Renal pelvis (tissue), 4 donors: ENCODE results near the gene NAP1L1. TPM values are rescaled to one million over a fixed set of nuclear protein-coding genes. Genes with fewer than 3 reads are reported as not detected.
"Not testable (repeated sequence)": the region's sequence is repeated elsewhere in the genome, so short reads cannot be mapped to it uniquely, and the experiment has no call there.

Experiments
- DNase-seq: peaks from one replicate; pipeline ENCODE4 v3.0.0-alpha.2; 2013
- polyA plus RNA-seq, 3 donors: library from polyadenylated mRNA; unstranded; fragments of 120-200 nt; gene quantifications; one replicate each; pipeline ENCODE4 v1.2.1, GENCODE V29; 2013; ENCODE audit not compliant: insufficient read length in 3 of 3

The NAP1L1 gene
- polyA plus RNA-seq, 3 donors = 759 to 890 (median 810) TPM

DNA sequence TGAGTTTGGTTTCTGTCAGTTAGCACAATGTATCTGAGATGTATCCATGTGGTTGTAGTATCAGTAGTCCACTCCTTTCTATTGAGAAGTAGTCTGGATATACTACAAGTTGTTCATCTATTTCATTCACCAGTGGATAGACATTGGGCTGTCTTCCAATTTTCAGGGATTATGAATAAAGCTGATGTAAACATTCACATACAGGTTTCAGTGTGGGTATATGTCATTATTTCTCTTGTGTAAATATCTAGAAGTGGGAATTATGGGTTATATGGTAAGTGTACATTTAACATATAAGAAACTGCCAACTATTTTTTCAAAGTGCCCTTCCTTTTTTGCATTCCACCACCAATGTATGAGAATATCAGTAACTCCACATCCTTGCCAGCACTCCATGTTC, 88.8 kb downstream of the NAP1L1 start:
- no peak for DNase-seq

DNA sequence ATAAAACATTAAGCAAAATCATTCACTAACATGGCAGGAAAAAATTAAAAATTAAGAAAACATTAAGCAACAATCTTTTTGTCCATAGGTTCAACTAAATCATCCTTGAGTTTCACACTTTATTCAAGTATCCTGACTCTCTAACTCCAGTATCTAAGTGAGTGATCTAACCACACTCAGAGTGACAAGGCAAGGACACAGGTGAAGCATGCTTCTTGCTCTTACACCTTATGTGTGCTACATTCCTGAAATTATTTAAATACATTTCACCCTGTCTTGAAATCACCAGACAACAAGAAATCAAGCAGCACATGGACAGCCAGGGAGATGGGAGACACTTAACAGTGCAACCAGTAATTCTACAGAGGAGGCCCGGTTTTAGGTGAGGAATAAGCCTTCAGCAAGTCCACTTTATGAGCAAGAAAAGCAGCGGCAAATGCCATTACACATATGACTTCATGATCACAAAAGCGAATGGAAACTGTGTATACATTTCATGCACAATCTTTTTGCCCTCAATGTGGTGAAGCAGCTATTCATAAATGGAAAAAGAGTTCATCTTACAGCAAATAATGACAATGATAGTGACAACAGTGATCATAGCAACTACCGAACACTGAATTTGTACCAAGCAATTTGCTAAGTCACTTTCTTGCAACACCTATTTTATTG, 90.3 kb downstream of the NAP1L1 start:
- DNase-seq = no peak

DNA sequence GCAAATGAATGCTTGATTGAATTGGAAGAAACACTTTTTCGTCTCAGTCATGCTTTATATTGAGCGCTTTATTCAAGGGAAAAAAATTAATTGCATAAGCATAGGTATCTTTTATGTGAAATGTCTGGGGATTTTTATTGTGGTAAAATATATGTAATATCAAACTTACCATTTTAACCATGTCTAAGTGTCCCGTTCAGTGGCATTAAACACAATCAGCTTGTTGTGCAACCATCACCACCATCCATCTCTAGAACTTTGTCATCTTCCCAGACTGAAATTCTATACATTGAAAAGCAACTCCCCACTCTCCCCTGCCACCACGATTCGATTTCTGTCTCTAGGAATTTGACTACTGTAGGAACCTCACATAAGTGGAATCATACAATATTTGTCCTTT, 92.7 kb downstream of the NAP1L1 start:
- DNase-seq = no peak

DNA sequence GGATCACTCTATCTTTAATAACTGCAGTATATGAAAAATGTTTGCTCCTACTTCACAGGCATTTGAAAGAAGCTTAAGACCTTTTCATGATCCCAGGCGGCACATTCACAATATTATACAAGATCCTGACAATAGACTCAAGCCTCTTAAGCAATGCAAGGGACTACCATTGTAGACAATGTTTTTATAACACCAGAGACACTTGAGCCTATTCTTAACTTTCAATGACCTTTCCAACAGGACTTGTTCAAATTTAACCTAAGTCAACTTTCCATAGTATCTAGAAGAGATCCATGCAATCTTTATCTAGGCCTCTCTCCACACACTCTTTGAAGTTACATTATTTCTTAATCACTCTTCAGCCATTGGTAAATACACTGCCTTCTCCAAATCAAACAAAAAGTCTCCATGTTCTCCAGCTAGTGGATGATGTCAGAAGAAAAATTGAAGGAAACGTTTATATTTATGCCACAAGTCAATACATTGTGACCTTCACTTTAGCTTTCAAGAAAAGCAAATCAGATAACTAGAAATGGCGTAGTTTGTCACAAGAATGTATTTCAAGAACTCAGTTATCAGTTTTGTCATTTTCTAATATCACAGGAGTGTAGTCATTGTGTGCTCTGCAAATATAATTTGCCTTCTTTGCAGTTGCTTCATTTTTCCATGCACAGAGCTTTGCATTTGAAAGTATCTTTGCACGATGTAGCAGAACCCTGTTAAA, 94.1 kb downstream of the NAP1L1 start:
- DNase-seq = no peak

DNA sequence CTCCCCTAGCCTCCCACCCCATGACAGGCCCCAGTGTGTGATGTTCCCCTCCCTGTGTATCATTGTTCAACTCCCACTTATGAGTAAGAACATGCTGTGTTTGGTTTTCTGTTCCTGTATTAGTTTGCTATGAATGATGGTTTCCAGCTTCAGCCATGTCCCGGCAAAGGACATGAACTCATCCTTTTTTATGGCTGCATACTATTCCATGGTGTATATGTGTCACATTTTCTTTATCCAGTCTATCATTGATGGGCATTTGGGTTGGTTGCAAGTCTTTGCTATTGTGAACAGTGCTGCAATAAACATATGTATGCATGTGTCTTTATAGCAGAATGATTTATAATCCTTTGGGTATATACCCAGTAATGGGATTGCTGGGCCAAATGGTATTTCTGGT, 96.8 kb downstream of the NAP1L1 start:
- not testable (repeated sequence) for DNase-seq

Other genes with a start within 250 kb of the NAP1L1 start
- 10 to 100 TPM; 33.3 to 36.4 (median 35.4) TPM for gene PHLDA1, start 52.9 kb downstream of the NAP1L1 start, polyA plus RNA-seq